Suprapubic skin (tissue), 4 donors: Measurements from ENCODE around the gene TBX19. TPM values are rescaled to one million over a fixed set of nuclear protein-coding genes. Genes with fewer than 3 reads are reported as not detected.
"Not testable (repeated sequence)": the region's sequence is repeated elsewhere in the genome, so short reads cannot be mapped to it uniquely, and the experiment has no call there.

Experiments used
- DNase-seq, 2 donors: peaks; one replicate each; pipeline ENCODE4 v3.0.0-alpha.2; 2019; ENCODE audit warnings: low spot score in 2 of 2
- H3K27ac ChIP-seq: fragments of 200-600 bp; sonication (generic); one replicate; pipeline ENCODE4 v1.5.1; 2019
- H3K27me3 ChIP-seq: fragments of 200-600 bp; sonication (generic); one replicate; pipeline ENCODE4 v1.5.1; 2019
- H3K36me3 ChIP-seq: fragments of 200-600 bp; sonication (generic); one replicate; pipeline ENCODE4 v1.5.1; 2019
- H3K4me1 ChIP-seq: fragments of 200-600 bp; sonication (generic); one replicate; pipeline ENCODE4 v1.5.1; 2019
- H3K4me3 ChIP-seq: fragments of 200-600 bp; sonication (generic); one replicate; pipeline ENCODE4 v1.5.1; 2019; ENCODE audit warnings: mild to moderate bottlenecking
- H3K9me3 ChIP-seq: fragments of 200-600 bp; sonication (generic); one replicate; pipeline ENCODE4 v1.5.1; 2019
- CTCF ChIP-seq, 2 donors: fragments of 200-600 bp in 1 of 2; fragments of 450-650 bp in 1 of 2; sonication (generic) in 1 of 2; IDR thresholded peaks; one replicate each; pipeline ENCODE4 v1.5.1; 2016 to 2019; ENCODE audit warnings: antibody characterized with exemption in 2 of 2, mild to moderate bottlenecking in 1 of 2, moderate library complexity in 1 of 2
- EP300 ChIP-seq: sonication (generic); formaldehyde crosslinking; IDR thresholded peaks from one replicate; pipeline ENCODE4 v1.6.1; 2017; ENCODE audit warnings: antibody characterized with exemption
- POLR2A ChIP-seq, 2 donors: fragments of 450-650 bp; IDR thresholded peaks; one replicate each; pipeline ENCODE4 v1.6.1; 2017; ENCODE audit warnings: antibody characterized with exemption in 2 of 2, mild to moderate bottlenecking in 2 of 2, moderate library complexity in 2 of 2
- POLR2AphosphoS5 ChIP-seq, 3 donors: sonication (generic); formaldehyde crosslinking; IDR thresholded peaks; one replicate each; pipeline ENCODE4 v1.6.1; 2017; ENCODE audit warnings: antibody characterized with exemption in 3 of 3
- WGBS: methylation state at CpG from one replicate; pipeline ENCODE4 v1.1.5; 2018; 5-methylcytosine and 5-hydroxymethylcytosine counted together
- total RNA-seq, 4 donors: library from RNA; depleted of rRNA; stranded (reverse); fragments of >200 nt; gene quantifications; one replicate each; pipeline ENCODE4 v1.1.0, GENCODE V29; 2016

The TBX19 gene
- total RNA-seq, 4 donors from 2014 or later, result 1.8 to 6.7 (median 2.8) TPM

DNA sequence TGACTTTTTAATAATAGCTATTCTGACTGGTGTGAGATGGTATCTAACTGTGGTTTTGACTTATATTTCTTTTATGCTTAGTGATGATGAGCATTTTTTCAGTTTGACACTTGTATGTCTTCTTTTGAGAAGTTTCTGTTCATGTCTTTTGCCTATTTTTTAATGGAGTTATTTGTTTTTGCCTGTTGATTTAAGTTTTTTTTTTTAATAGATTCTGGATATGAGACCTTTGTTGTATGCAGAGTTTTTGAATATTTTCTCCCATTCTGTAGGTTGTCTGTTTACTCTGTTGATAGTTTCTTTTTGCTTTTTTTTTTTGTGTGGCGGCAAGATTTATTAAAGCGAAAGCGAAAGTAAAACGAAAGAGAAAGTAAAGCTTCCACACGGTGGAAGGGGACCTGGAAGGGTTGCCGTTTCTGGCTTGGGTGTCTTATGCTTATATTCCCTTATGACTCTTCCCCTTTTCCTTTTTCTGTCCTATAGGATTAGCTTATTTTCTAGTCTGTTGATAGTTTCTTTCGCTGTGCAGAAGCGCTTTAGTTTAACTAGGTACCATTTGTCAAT lies 67.6 kb downstream of the TBX19 start:
- Histone ChIP-seq H3K4me3 (peak overlapping the region; percentile 31), H3K27ac (no peak overlapping the region), H3K4me1 (peaks cover 4% of the 10 kb centered on the region), H3K9me3 (no peaks in the 10 kb centered on the region), H3K36me3 (no peaks in the 10 kb centered on the region), H3K27me3 (no peaks in the 10 kb centered on the region)
- 62% methylated on average over 8 of the region's 8 CpGs for WGBS
- TF ChIP-seq CTCF (IDR thresholded peaks at IDR 0.05) (no peak), POLR2A (IDR thresholded peaks at IDR 0.05) (no peak), POLR2AphosphoS5 (IDR thresholded peaks at IDR 0.05) (no peak), EP300 (no peak)
- no peak for DNase-seq

- not testable (repeated sequence) for H3K4me1 ChIP-seq, H3K27me3 ChIP-seq, H3K9me3 ChIP-seq, H3K36me3 ChIP-seq, H3K4me3 ChIP-seq, H3K27ac ChIP-seq, DNase-seq
- 89% methylated on average over 36 of the region's 36 CpGs for WGBS
These were observed 73.9 kb downstream of the TBX19 start for GRCh38 chr1:168354335-168355269.

- no peak for DNase-seq
- Histone ChIP-seq H3K36me3 (no peaks in the 10 kb centered on the region), H3K4me1 (no peaks in the 10 kb centered on the region), H3K4me3 (no peak overlapping the region), H3K27ac (no peak overlapping the region), H3K9me3 (no peaks in the 10 kb centered on the region), H3K27me3 (no peaks in the 10 kb centered on the region)
- 64% methylated on average over 7 of the region's 7 CpGs for WGBS
- TF ChIP-seq POLR2AphosphoS5 (IDR thresholded peaks at IDR 0.05) (no peak), CTCF (IDR thresholded peaks at IDR 0.05) (no peak), EP300 (no peak), POLR2A (IDR thresholded peaks at IDR 0.05) (no peak)
These were observed 79.7 kb downstream of the TBX19 start for GRCh38 chr1:168360151-168361021.

DNA sequence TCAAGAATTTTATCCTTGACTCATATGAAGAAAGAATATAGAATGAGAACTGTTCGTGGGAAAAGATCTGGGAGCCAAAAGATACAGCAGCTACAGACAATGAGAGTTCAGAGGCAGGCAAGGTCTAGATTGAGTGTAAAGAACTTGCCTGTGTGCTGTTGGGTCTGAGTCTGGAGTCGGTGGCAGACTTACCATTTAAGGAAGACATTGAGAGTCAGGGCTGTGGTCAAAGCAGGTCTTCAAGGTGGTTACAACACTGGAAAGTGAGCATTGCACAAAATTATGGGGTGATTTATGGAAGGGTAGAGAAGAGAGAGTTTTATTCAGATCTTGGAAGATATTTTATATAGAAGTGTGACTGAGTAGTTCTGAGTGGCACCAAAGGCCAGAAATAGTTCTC lies 80.6 kb downstream of the TBX19 start:
- Histone ChIP-seq H3K4me1 (no peaks in the 10 kb centered on the region), H3K36me3 (no peaks in the 10 kb centered on the region), H3K4me3 (no peak overlapping the region), H3K27ac (no peak overlapping the region), H3K9me3 (no peaks in the 10 kb centered on the region), H3K27me3 (no peaks in the 10 kb centered on the region)
- no peak for DNase-seq
- no peak for TF ChIP-seq CTCF (IDR thresholded peaks at IDR 0.05)
- TF ChIP-seq POLR2A (IDR thresholded peaks at IDR 0.05), result no peak
- no peak for TF ChIP-seq POLR2AphosphoS5 (IDR thresholded peaks at IDR 0.05)
- TF ChIP-seq EP300, result no peak
- 78% methylated on average over 2 of the region's 2 CpGs for WGBS

- H3K4me1 ChIP-seq, result no peaks in the 10 kb centered on the region
- no peak overlapping the region for H3K27ac ChIP-seq
- DNase-seq, result no peak
- H3K36me3 ChIP-seq, result no peaks in the 10 kb centered on the region
- no peak for TF ChIP-seq CTCF (IDR thresholded peaks at IDR 0.05)
- TF ChIP-seq EP300, result no peak
- TF ChIP-seq POLR2AphosphoS5 (IDR thresholded peaks at IDR 0.05), result no peak
- no peak for TF ChIP-seq POLR2A (IDR thresholded peaks at IDR 0.05)
- H3K27me3 ChIP-seq, result no peaks in the 10 kb centered on the region
- no peaks in the 10 kb centered on the region for H3K9me3 ChIP-seq
- WGBS, result 78% methylated on average over 4 of the region's 4 CpGs
- H3K4me3 ChIP-seq, result no peak overlapping the region
These were observed 82.3 kb downstream of the TBX19 start for GRCh38 chr1:168362991-168363390.

Other genes starting within 250 kb of the TBX19 start
- gene GPR161, start 143.9 kb upstream of the TBX19 start, total RNA-seq, result 1 to 10 TPM; 3.1 to 7.6 (median 4.2) TPM
- gene TIPRL, start 101.9 kb upstream of the TBX19 start, total RNA-seq, result 10 to 100 TPM; 13.7 to 37.5 (median 18.9) TPM
- gene SFT2D2, start 54.9 kb upstream of the TBX19 start, total RNA-seq, result 10 to 100 TPM; 42.5 to 77.9 (median 58.4) TPM